Mesenchymal stem cell (in vitro differentiated cells and primary cell): ENCODE measurements around the gene ERICH4.

Experiments
- DNase-seq: peaks from one replicate; pipeline ENCODE4 v3.0.0-alpha.2; 2013
- H2AFZ ChIP-seq: one replicate; pipeline ENCODE4 v1.6.1; 2013; ENCODE audit warnings: low read depth, mild to moderate bottlenecking, control low read depth, inconsistent platforms, low read length, moderate library complexity
- H2AK5ac ChIP-seq: 2 replicates; pipeline ENCODE4 v1.6.1; 2013; ENCODE audit warnings: low read length, moderate library complexity, mild to moderate bottlenecking, inconsistent platforms; ENCODE audit not compliant: severe bottlenecking
- H2BK120ac ChIP-seq: one replicate; pipeline ENCODE4 v1.6.1; 2013; ENCODE audit warnings: low read depth, mild to moderate bottlenecking, inconsistent platforms, low read length, moderate library complexity
- H2BK12ac ChIP-seq, 2 experiments: one replicate each; pipeline ENCODE4 v1.6.1; 2013; ENCODE audit warnings: inconsistent platforms in 2 of 2, low read length in 2 of 2, mild to moderate bottlenecking in 2 of 2, moderate library complexity in 2 of 2, control low read depth in 1 of 2
- H2BK15ac ChIP-seq: one replicate; pipeline ENCODE4 v1.6.1; 2013; ENCODE audit warnings: mild to moderate bottlenecking, low read depth, inconsistent platforms; ENCODE audit not compliant: poor library complexity, severe bottlenecking
- H2BK5ac ChIP-seq: 2 replicates; pipeline ENCODE4 v1.6.1; 2013; ENCODE audit warnings: low read depth, mild to moderate bottlenecking, low read length, control low read depth, inconsistent platforms; ENCODE audit not compliant: poor library complexity, severe bottlenecking
- H3K14ac ChIP-seq, 2 experiments: one replicate each; pipeline ENCODE4 v1.6.1; 2013; ENCODE audit warnings: inconsistent platforms in 2 of 2, low read length in 2 of 2, control low read depth in 1 of 2, mild to moderate bottlenecking in 1 of 2, moderate library complexity in 1 of 2
- H3K18ac ChIP-seq, 2 experiments: one replicate each; pipeline ENCODE4 v1.6.1; 2013; ENCODE audit warnings: inconsistent platforms in 2 of 2, low read length in 2 of 2, control low read depth in 1 of 2, low read depth in 1 of 2, mild to moderate bottlenecking in 1 of 2
- H3K23ac ChIP-seq, 2 experiments: one replicate each; pipeline ENCODE4 v1.6.1; 2013; ENCODE audit warnings: inconsistent platforms in 2 of 2, low read length in 2 of 2, mild to moderate bottlenecking in 2 of 2, moderate library complexity in 2 of 2, control low read depth in 1 of 2
- H3K27ac ChIP-seq: 2 replicates; pipeline ENCODE4 v1.5.1; 2013; ENCODE audit warnings: mild to moderate bottlenecking, moderate library complexity, low read length, control low read depth, inconsistent platforms; ENCODE audit not compliant: poor library complexity, severe bottlenecking
- H3K27me3 ChIP-seq, 2 experiments: 2 replicates each; pipeline versions ENCODE4 v1.6.1 to v1.7.0; 2013; ENCODE audit warnings: low read length in 2 of 2, mild to moderate bottlenecking in 2 of 2, moderate library complexity in 2 of 2, control low read depth in 1 of 2, inconsistent platforms in 1 of 2; ENCODE audit not compliant: control insufficient read depth in 1 of 2, insufficient read depth in 1 of 2
- H3K36me3 ChIP-seq, 2 experiments: 2 replicates each; pipeline versions ENCODE4 v1.6.1 to v1.7.0; 2013; ENCODE audit warnings: low read length in 2 of 2, control low read depth in 1 of 2, inconsistent platforms in 1 of 2, low read depth in 1 of 2, mild to moderate bottlenecking in 1 of 2; ENCODE audit not compliant: insufficient read depth in 2 of 2, control insufficient read depth in 1 of 2
- H3K4ac ChIP-seq, 2 experiments: one replicate each; pipeline ENCODE4 v1.6.1; 2013; ENCODE audit warnings: inconsistent platforms in 2 of 2, low read length in 2 of 2, mild to moderate bottlenecking in 2 of 2, moderate library complexity in 2 of 2, control low read depth in 1 of 2, low read depth in 1 of 2
- H3K4me1 ChIP-seq: 2 replicates; pipeline ENCODE4 v1.6.1; 2013; ENCODE audit warnings: low read depth, low read length, control low read depth; ENCODE audit not compliant: control insufficient read depth, insufficient read depth
- H3K4me2 ChIP-seq: 2 replicates; pipeline ENCODE4 v1.6.1; 2013; ENCODE audit warnings: low read length, mild to moderate bottlenecking, inconsistent platforms; ENCODE audit not compliant: poor library complexity, severe bottlenecking
- H3K4me3 ChIP-seq, 2 experiments: 2 replicates each; pipeline versions ENCODE4 v1.5.1 to v1.7.0; 2013; ENCODE audit warnings: low read length in 2 of 2, mild to moderate bottlenecking in 2 of 2, control low read depth in 1 of 2, low read depth in 1 of 2; ENCODE audit not compliant: insufficient read depth in 1 of 2
- H3K79me1 ChIP-seq: replicated peaks from 2 replicates; pipeline ENCODE4 v1.6.1; 2013; ENCODE audit warnings: mild to moderate bottlenecking, control low read depth, low read length, inconsistent platforms; ENCODE audit not compliant: poor library complexity, severe bottlenecking
- H3K9ac ChIP-seq: 2 replicates; pipeline ENCODE4 v1.7.0; 2013; ENCODE audit warnings: mild to moderate bottlenecking, low read length, moderate library complexity
- H3K9me3 ChIP-seq: 2 replicates; pipeline ENCODE4 v1.7.0; 2013; ENCODE audit warnings: mild to moderate bottlenecking, low read length; ENCODE audit not compliant: control insufficient read depth
- H4K8ac ChIP-seq: one replicate; pipeline ENCODE4 v1.6.1; 2013; ENCODE audit warnings: inconsistent platforms, mild to moderate bottlenecking, low read length, moderate library complexity
- H4K91ac ChIP-seq: one replicate; pipeline ENCODE4 v1.6.1; 2013; ENCODE audit warnings: mild to moderate bottlenecking, low read length, inconsistent platforms
- WGBS: methylation state at CpG from one replicate; pipeline ENCODE4 v1.1.7; 2013; ENCODE audit warnings: mixed read lengths; 5-methylcytosine and 5-hydroxymethylcytosine counted together

Gene ERICH4

GRCh38 chr19:41428481-41428859 lies 14.5 kb upstream of the ERICH4 start:
- peak overlapping the region in 1 of 2 experiments; percentile 53 for H3K23ac ChIP-seq

DNA sequence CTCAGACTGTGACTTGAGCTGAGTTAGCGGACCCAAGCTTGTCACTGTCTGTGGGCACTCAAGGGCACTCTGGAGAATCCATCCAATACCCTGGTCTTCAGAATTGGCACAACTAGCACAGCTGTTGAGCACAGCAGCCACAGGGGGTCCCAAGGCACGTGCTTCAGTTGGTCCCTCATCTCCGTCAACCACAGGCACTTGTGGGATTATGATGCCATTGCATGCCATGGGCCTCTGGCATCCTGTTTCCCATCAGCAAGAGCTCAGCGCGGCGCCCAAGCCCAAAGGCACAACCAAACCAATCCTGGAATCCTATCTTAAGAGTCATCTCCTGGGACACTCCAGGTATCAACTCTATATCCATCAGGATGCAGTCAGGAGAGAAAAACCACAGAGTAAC lies 12.0 kb upstream of the ERICH4 start:
- Histone ChIP-seq H3K18ac (no peak overlapping the region), H3K9ac (no peak overlapping the region), H2AK5ac (no peak overlapping the region), H2AFZ (no peak overlapping the region), H3K4ac (no peak overlapping the region), H2BK120ac (no peak overlapping the region), H3K9me3 (no peaks in the 10 kb centered on the region), H3K4me1 (peaks cover 34% of the 10 kb centered on the region), H3K36me3 (peaks cover 28 to 44% of the 10 kb centered on the region in 2 experiments), H4K91ac (no peak overlapping the region), H3K23ac (no peak overlapping the region), H4K8ac (no peak overlapping the region), H3K4me3 (no peak overlapping the region), H2BK12ac (no peak overlapping the region), H3K27ac (no peak overlapping the region), H3K79me1 (peaks cover 10% of the 10 kb centered on the region), H3K4me2 (no peak overlapping the region), H3K27me3 (no peaks in the 10 kb centered on the region), H3K14ac (no peak overlapping the region), H2BK15ac (no peak overlapping the region), H2BK5ac (no peak overlapping the region)
- 98% methylated on average over 5 of the region's 6 CpGs for WGBS
- DNase-seq, result no peak

More at GRCh38 chr19:41428481-41428859, 14.5 kb upstream of the ERICH4 start:
- Histone ChIP-seq H4K91ac (no peak overlapping the region), H3K36me3 (peaks cover 48 to 59% of the 10 kb centered on the region in 2 experiments), H2BK120ac (peak overlapping the region; percentile 30), H2BK5ac (no peak overlapping the region), H3K4me2 (peak overlapping the region; percentile 66), H2AFZ (no peak overlapping the region), H2AK5ac (peak overlapping the region; percentile 73), H3K4me1 (peaks cover 34% of the 10 kb centered on the region), H3K79me1 (peaks cover 11% of the 10 kb centered on the region), H2BK15ac (peak overlapping the region; percentile 57), H3K27me3 (no peaks in the 10 kb centered on the region), H3K14ac (no peak overlapping the region), H3K9ac (peak overlapping the region; percentile 85), H4K8ac (peak overlapping the region; percentile 82), H3K27ac (no peak overlapping the region), H2BK12ac (peak overlapping the region; percentile 32 to 38), H3K4me3 (peak overlapping the region in 1 of 2 experiments; percentile 82), H3K9me3 (no peaks in the 10 kb centered on the region), H3K18ac (peak overlapping the region; percentile 48 to 89), H3K4ac (peak overlapping the region; percentile 49 to 69)
- 81% methylated on average over 1 of the region's 1 CpG for WGBS
- DNase-seq, result no peak

DNA sequence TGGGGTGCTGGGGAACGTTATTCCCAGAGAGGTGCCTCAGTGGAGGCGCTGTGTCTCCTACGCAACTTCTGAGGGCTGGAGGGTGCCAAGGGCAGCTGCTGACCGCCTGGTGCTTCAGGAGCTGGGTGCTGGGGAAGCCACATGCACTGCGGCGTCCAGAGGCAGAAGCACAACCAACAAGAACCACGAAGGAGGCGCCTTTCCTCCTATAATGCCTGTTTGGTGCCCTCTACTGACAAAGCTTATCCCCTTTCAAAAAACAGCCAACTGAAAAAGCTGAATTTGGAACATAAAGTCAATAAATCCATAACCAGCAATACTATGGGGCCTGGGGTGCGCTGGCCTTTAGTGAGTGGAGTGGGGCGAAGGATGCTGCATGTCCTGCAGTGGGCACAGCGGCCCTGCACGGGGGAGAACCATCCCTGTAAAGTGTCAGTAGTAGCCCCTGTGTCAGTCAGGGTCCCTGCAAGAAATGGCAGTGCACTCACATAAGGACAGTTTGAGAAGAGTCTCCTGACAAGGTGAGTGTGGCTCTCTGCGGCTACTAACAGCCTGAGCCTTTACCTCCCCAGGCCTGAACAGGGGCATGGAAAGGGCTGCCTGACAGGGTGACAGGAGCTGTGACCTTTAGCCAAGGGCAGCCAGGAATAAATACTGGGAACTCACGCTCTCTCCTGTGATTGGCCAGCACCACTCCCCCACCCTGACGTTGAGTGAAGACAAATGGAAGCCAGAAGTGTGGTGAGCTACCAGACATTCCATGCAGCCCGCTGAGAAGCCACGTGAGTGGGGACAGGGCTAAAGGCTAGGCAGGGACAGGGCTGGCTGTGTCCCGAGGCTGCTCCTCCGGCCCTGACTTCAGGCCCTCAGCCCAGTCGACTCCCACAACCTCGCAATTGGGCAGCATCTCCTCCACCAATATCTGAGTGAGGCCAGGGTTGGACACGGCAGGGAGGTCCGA lies 11.2 kb upstream of the ERICH4 start:
- no peak overlapping the region for H2BK120ac ChIP-seq
- no peak overlapping the region for H3K4ac ChIP-seq
- no peaks in the 10 kb centered on the region for H3K27me3 ChIP-seq
- WGBS, result 83% methylated on average over 23 of the region's 23 CpGs
- no peaks in the 10 kb centered on the region for H3K9me3 ChIP-seq
- H3K79me1 ChIP-seq, result peaks cover 16% of the 10 kb centered on the region
- no peak overlapping the region for H3K18ac ChIP-seq
- H4K91ac ChIP-seq, result no peak overlapping the region
- H3K4me2 ChIP-seq, result no peak overlapping the region
- H3K9ac ChIP-seq, result no peak overlapping the region
- H3K14ac ChIP-seq, result no peak overlapping the region
- no peak overlapping the region for H2AFZ ChIP-seq
- peaks cover 26% of the 10 kb centered on the region for H3K4me1 ChIP-seq
- H3K23ac ChIP-seq, result no peak overlapping the region
- no peak overlapping the region for H4K8ac ChIP-seq
- peaks cover 34 to 44% of the 10 kb centered on the region in 2 experiments for H3K36me3 ChIP-seq
- H2BK15ac ChIP-seq, result no peak overlapping the region
- no peak overlapping the region for H2BK12ac ChIP-seq
- H2AK5ac ChIP-seq, result no peak overlapping the region
- no peak overlapping the region for H3K4me3 ChIP-seq
- H2BK5ac ChIP-seq, result no peak overlapping the region
- peak; percentile 44 for DNase-seq
- no peak overlapping the region for H3K27ac ChIP-seq

DNA sequence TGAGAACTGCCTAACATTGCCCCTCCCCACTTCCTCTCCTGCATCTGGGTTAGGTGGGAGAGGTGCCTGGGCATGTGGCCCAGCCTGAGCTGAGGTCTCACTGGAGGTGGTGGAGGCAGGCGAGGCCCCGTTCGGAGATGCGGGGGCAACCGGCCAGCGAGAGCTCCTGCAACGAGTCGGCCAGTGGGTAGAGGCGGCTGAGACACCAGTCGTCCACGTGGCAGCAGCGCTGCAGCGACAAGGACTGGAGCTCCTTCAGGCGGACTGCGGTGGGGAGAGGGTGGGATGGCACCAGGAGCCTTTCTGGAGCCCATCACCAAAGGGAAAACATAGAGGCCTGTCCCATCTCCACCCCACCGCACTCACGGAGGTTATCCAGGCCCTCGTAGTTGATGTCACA lies 9.8 kb upstream of the ERICH4 start:
- Histone ChIP-seq H3K4me3 (no peak overlapping the region), H3K9me3 (no peaks in the 10 kb centered on the region), H2BK12ac (no peak overlapping the region), H2BK5ac (no peak overlapping the region), H3K79me1 (peaks cover 26% of the 10 kb centered on the region), H3K4me2 (no peak overlapping the region), H3K18ac (no peak overlapping the region), H3K27ac (no peak overlapping the region), H2AK5ac (no peak overlapping the region), H3K9ac (no peak overlapping the region), H2BK15ac (no peak overlapping the region), H2BK120ac (no peak overlapping the region), H4K8ac (peak overlapping the region; percentile 67), H3K14ac (no peak overlapping the region), H3K23ac (no peak overlapping the region), H3K4me1 (peaks cover 13% of the 10 kb centered on the region), H2AFZ (no peak overlapping the region), H3K4ac (no peak overlapping the region), H3K27me3 (no peaks in the 10 kb centered on the region), H3K36me3 (peaks cover 44 to 50% of the 10 kb centered on the region in 2 experiments), H4K91ac (peak overlapping the region; percentile 62)
- no peak for DNase-seq
- WGBS, result 92% methylated on average over 18 of the region's 18 CpGs
